Stimulated activated CD8-positive, alpha-beta memory T cell treated with anti-CD3 and anti-CD28 coated beads, Interleukin-4, amount 100 ng/mL, for 4 hours (primary cell): ENCODE measurements around the gene FGF18.
"Not testable (repeated sequence)": the region's sequence is repeated elsewhere in the genome, so short reads cannot be mapped to it uniquely, and the experiment has no call there.

Experiments used
- DNase-seq, 2 donors: peaks; one replicate each; pipeline ENCODE4 v3.0.0-alpha.2; 2020; ENCODE audit warnings: low read depth in 2 of 2, low spot score in 1 of 2

Gene FGF18, protein sequence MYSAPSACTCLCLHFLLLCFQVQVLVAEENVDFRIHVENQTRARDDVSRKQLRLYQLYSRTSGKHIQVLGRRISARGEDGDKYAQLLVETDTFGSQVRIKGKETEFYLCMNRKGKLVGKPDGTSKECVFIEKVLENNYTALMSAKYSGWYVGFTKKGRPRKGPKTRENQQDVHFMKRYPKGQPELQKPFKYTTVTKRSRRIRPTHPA

DNA sequence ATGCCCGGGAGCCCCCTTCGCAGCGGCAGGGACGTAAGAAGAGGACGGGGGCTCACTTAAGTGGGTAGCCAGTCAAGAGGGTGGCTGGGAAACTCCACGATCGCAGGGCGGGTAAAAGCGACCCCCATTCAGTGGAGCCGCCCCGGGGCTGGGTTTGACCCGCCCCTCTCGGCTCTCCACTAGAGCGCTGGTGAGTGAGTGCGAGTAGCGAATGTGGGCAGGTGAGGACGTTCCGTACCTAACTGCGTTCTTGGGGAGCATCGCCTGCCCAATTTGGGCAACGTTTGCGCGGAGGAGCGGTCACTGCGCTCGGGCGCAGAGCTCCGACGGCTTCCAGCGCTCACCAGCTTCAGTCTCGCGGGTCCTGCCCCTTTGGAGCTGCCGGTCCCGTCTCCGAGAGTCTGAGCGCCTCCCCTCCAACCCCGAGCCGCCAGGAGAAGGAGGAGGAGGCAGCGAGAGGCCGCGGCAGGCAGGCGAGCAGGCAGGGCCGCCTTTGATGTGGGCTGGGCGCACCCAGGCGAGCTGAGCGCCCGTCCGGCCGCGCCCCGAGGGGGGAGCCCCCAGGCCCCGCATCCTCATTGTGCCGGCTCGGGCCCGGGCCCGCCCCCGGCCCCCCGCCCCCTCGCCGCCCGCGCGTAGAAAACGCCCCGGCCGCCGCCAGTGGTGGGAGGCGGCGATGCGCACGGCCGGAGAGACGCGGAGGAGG, at the start of gene FGF18:
Gene FGF18, plus strand, starts transcription at position 666 of the 706 bp plus-strand sequence. CDS start 553 bp downstream, outside the sequence.
- no peak for DNase-seq

DNA sequence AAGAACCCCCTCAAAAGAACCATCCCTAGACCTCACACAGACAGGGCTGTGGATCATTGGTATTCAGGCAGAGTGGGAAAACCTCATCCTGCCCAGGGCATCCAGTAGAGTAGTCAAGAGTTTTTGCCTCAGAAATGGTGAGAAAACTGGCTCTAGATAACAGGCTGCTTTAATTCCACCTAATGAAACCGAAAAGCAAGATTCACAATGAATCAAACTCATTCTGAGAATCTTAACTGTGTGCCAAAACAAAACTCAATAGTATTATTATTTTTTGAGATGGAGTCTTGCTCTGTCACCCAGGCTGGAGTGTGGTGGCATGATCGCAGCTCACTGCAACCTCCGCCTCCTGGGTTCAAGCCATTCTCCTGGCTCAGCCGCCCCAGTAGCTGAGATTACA, 49.5 kb upstream of the FGF18 start:
- no peak for DNase-seq

DNA sequence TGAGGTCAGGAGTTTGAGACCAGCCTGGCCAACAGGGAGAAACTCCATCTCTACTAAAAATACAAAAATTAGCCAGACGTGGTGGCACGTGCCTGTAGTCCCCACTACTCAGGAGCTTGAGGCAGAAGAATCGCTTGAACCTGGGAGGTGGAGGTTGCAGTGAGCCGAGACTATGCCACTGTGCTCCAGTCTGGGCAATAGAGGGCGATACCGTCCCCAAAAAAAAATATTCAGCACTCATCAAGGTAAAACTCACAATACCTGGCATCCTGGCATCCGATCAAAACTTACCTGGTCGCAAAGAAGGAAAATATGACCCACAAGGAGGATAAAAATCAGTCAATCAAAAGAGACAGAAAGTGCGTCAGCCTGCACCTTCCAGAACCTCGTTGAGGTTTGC, 48.6 kb upstream of the FGF18 start:
- not testable (repeated sequence) for DNase-seq

DNA sequence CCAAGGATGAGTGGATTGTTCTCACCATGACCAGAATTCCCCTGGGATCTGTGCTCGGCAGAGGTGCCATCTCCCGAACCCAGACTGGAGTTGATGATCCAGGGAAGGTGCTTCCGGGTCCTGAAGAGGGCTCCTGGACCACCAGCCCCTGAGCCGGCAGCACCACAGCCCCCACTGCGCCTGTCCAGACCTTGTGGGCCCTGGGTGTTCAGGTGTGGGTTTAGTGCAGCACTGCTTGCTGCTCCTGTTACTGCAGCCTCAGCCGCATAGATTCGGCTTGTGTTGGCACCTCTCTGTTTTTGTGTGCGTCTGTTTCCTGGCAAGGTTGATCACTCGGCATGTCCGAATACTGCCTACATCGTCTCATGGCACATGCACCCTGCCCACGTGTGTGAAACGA, 48.1 kb upstream of the FGF18 start:
- DNase-seq, result no peak

DNA sequence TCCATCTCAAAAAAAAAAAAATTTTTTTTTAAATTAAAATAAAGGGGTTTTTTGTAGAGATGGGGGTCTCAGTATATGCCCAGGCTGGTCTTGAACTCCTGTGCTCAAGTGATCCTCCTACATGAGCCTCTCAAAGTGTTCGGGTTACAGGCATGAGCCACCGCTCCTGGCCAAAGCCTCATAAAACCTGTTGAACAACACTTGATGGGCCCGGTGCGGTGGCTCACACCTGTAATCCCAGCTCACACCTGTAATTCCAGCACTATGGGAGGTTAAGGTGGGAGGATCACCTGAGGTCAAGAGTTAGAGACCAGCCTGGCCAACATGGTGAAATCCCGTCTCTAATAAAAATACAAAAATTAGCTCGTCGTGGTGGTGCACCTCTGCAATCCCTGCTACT, 39.5 kb upstream of the FGF18 start:
- DNase-seq, result no peak

DNA sequence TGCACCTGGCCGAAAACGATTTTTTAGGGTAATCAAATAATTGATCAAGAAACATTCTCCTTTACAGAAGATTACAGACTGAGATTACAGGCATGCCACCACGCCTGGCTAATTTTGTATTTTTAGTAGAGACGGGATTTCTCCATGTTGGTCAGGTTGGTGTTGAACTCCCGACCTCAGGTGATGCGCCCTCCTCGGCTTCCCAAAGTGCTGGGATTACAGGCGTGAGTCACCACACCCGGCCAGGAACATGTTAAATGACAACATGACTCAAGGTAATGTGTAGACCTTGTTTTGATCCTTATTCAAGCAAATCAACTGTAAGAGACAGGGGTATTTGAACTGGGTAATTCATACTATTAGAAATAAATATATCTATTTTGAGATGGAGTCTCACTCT, 35.0 kb upstream of the FGF18 start:
- not testable (repeated sequence) for DNase-seq

DNA sequence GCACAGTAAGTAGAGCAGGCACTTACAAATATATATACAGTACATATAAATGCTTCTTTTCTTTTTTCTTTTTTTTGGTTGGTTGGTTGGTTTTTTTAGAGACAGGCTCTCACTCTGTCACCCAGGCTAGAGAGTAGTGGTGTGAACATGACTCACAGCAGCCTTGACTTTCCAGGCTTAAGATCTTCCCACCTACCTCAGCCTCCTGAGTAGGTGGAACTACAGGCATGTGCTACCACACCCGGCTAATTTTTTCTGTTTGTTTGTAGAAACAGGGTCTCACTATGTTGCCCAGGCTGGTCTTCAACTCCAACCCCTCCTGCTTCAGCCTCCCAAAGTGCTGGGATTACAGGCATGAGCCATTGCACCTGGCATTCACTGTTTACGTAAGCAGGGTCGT, 34.4 kb upstream of the FGF18 start:
- not testable (repeated sequence) for DNase-seq

DNA sequence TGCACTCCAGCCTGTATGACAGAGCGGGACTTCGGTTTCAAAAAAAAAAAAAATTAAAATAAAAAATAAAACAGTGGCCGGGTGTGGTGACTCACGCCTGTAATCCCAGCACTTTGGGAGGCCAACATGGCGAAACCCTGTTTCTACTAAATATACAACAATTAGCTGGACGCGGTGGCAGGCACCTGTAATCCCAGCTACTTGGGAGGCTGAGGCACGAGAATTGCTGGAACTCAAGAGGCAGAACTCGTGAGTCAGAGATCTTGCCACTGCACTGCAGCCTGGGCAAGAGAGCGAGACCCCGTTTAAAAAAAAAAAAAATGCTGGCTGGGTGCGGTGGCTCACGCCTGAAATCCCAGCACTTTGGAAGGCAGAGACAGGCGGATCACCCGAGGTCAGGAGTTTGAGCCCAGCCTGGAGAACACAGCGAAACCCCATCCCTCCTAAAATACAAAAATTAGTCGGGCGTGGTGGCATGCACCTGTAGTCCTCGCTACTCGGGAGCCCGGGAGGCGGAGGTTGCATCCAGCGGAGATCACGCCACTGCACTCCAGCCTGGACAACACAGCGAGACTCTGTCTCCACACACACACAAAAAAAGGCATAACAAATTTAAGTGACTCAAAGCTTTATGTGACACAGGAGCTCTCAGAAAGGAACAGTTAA, 33.3 kb upstream of the FGF18 start:
- DNase-seq, result no peak

DNA sequence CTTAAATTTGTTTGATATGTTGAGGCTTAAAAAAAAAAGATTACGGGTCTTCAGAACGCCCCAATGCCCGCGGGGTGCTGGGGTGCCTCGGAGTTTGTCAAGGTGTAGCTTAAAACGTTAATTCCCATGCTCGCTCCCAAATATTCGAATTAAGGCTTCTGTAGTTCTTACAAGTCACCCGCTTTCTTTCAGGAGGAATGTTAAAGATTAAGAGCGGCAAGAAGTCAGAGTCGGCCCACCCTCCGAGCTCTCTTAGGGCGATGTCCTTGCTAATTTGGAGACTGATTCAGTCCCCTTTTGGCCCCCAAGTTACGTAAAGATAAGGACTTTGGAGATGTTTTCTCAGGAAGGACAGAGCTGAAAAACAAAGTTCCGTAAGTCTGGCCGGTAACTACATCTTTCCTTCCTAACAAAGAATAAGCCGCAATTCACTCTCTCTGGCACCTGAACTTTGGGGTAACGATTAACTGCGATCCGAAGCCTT, 32.5 kb upstream of the FGF18 start:
- DNase-seq, result no peak

DNA sequence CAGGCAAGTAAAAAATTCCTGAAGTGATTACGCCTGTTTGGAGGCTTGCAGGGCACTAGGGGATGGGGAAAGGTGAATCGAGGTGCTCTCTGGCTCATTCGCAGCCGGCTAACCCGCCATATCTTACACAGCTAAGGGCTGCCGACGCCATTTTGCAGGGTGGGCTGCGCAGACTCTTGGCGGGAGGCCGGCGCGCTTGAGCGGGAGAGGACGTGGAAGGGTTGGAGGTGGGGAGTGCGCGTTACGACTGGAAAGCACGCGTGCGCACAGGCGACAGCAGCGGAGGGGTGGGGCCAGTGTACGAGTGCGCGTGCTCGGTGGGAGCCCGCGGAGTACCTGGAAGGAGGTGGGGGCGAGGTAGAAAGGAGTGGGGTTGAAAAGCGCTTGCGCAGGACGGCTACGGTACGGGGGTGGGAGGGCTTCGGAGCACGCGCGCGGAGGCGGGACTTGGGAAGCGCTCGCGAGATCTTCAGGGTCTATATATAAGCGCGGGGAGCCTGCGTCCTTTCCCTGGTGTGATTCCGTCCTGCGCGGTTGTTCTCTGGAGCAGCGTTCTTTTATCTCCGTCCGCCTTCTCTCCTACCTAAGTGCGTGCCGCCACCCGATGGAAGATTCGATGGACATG, 32.0 kb upstream of the FGF18 start, which contains the start of gene NPM1:
Gene NPM1, plus strand, starts transcription at position 505 of the 625 bp plus-strand sequence. Its CDS starts 100 bp downstream, at position 605.
- DNase-seq, result peak; percentile 94 to 95

DNA sequence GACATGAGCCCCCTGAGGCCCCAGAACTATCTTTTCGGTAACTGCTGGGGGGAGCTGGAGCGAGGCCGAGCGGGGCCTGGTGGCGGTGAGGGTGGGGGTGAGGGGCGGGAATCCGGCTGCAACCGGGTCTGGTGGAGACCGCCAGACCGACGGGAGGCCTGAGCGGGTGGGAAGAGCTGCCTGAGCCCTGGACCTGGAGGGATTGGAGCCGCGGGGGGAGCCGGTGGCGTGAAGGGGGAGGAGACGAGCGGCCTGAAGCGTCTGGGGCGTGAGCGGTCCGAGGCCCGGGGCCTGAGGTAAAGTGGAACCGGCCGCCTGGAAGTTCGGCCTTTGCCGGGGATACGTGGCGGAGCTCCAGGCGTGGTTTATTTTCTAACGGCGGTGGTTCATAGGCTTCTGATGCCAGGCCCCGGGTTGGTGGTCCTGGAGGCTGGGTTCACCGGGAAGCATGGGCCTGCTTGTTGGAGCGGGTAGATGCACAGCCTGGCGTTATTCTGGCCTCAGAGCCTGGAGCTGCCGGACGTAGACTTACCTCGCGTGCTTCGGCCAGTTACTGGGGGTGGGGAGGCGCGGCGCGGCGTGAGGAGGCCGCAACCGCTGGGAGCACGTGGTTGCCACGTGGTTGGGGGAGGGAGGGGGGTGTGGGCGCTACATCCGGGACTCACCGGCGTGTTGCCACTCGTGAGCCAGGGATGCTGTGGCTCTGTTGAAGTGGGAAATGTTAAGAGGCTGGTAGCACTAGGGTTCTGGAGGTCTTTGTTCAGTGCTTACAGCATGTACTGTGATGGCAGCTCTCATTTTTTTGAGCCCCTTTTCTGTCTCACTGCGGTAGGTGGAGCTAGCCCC, 31.3 kb upstream of the FGF18 start:
- DNase-seq, result peak; percentile 64 to 73

DNA sequence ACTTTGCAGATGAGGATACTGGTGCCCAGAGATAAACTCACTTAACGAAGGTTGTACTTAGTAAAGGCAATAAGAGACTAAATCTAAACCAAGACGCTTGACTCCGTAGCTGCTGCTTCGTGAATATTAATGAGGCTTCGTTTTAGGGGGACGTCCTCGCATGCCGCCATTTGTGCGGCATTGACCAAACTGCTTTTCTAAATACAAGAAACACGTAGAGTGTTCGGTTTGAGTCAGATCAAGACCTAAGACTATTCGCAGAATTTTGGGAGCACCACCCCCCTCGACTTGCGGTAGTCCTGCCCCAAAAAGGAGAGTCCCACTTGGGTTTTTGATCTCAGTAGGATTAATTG, 30.7 kb upstream of the FGF18 start:
- no peak for DNase-seq

DNA sequence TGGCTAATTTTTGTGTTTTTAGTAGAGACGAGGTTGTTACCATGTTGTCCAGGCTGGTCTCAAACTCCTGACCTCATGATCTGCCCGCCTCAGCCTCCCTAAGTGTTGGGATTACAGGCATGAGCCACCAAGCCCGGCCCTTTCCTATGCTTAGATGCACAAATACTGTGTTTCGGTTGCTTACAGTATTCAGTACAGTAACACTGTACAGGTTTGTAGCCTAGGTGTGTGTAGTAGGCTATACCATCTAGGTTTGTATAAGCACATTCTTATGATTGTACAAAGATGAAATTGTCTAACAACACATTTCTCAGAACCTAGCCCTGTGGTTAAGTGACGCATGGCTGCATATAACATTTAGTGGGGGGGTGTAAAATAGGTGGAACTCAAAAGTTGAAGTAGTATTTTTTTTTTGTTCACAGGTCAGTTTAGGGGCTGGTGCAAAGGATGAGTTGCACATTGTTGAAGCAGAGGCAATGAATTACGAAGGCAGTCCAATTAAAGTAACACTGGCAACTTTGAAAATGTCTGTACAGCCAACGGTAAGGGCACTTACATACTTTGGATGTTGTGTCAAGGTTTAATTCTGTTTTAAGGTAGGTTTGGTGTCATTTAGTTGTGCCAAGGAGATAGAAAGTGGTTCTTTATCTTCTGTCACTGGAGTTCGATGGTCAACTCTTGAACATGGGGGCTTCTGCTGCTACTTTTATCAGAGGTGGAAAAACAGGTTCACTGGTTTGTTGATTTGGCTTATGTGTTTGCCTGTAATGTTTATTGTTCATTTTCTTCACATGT, 28.4 kb upstream of the FGF18 start:
- peak in 1 of 2 donors; percentile 11 for DNase-seq

DNA sequence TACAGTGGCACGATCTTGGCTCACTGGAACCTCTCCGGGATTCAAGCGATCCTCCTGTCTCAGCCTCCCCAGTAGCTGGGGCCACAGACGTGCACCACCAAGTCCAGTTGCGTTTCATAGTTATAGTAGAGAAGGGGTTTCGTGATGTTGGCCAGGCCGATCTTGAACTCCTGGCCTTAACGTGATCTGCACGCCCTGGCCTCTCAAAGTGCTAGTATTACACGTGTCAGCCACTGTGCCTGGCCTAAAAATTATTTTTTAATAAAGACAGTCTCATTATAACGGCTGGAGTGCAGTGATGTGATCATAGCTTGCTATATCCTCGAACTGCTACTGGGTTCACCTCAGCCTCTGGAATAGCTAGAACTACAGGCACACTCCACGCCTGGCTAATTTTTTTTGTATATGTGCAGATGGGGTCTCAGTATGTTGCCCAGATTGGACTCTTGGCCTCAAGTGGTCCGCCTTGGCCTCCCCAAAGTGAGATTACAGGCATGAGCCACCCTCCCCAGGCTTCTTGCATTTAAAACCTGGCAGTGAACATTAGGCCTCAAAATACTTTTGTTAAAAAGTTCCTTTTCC, 27.4 kb upstream of the FGF18 start:
- DNase-seq, result no peak

DNA sequence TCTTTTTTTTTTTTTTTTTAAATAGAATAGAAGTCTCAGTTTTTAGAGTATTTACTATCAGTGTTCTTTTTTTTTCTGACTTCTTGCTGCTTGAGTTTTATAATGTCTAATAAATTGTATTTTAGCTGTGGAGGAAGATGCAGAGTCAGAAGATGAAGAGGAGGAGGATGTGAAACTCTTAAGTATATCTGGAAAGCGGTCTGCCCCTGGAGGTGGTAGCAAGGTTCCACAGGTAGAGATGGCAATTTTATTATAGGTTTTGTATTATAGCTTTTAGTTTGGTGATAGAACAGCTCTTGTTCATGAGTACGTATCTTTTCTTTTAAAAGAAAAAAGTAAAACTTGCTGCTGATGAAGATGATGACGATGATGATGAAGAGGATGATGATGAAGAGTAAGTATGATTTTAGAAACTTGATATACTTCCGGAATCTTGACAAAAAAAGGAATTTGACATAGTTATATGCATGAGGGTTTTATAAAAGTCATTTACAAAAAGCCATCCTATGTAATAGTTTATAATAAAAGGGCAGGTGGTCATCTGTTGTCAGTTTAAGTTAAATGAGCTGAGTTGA, 26.8 kb upstream of the FGF18 start:
- DNase-seq, result no peak

DNA sequence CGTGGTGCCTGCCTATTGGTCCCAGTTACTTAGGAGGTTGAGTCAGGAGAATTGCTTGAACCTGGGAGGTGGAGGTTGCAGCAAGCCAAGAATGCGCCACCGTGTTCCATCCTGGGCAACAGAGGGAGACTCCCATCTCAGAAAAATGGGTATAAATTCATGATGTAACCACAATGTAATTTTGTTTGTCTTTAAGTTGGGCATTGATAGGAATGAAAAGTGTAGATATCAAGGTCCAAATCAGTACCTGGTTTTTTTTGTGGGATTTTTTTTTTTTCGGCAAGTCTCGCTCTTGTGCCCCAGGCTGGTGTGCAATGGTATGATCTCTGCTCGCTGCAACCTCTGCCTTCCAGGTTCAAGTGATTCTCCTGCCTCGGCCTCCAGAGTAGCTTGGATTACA, 24.4 kb upstream of the FGF18 start:
- DNase-seq, result no peak

DNA sequence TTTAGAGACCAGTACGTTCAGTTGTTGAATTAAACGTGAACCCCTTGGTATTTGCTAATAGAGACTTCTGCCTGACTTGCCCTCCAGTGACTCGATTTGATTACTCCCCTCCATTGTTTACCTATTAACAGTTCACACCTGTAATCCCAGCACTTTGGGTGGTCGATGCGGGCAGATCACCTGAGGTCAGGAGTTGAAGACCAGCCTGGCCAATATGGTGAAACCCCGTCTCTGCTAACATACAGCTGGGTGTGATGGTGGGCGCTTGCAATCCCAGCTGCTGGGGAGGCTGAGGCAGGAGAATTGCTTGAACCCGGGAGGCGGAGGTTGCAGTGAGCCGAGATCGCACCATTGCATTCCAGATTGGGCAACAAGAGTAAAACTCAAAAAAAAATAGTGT, 22.9 kb upstream of the FGF18 start:
- DNase-seq, result not testable (repeated sequence)

DNA sequence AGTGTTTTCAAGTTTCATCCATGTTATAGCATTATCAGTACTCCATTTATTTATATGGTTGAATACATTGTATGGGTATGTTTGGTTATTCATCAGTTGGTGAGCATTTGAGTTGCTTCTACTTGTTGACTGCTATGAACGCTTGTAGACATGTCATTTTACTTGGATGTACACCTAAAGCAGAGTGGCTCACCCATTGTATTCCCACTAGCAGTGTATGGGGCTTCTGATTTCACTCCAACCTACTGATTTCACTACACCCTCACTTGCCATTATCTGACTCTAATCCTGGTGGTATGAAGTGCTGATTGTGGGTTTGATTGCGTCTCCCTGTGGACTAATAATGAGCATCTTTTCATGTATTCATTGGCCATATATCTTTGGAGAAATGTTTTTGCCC, 22.3 kb upstream of the FGF18 start:
- DNase-seq, result no peak

DNA sequence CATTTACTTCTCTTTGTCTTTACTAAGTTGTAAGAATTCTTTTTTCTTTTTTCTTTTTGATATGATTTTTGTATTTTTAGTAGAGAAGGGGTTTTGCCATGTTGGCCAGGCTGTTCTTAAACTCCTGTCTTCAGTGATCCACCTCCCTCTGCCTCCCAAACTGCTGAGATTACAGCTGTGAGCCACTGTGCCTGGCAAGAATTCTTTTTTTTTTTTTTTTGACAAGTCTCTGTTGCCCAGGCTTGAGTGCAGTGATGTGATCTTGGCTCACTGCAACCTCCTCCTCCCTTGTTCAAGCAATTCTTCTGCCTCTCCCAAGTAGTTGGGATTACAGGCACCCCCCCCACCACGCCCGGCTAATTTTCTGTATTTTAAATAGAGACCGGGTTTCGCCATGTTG, 21.8 kb upstream of the FGF18 start:
- no peak for DNase-seq
